GM18502 (cell line): ENCODE results near the gene PAEP.

Source experiments
- ATAC-seq: cut with Tn5 transposase; IDR thresholded peaks from one replicate; pipeline ENCODE4 v1.9.1; 2021; ENCODE audit warnings: mild to moderate bottlenecking; ENCODE audit not compliant: unreplicated experiment, poor library complexity

Gene PAEP

DNA sequence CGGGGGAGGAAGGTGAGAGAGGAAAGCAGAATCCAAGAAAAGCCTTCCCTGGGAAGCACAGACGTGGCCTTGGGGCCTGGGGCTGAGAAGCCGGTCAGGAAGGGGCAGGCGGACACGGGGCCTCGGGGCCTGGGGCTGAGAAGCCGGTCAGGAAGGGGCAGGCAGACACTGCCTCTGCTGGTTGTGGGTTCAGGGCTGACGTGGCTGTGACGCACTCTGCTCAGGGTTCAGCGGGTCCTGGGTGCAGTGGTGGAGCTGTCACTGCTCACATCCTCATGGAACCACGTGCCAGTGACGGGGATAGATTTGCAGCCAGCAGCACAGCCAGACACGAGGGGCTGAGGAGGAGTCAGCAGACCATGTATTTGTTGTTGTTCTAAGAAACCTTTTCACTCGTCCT lies 12.8 kb downstream of the PAEP start:
- ATAC-seq = no peak

DNA sequence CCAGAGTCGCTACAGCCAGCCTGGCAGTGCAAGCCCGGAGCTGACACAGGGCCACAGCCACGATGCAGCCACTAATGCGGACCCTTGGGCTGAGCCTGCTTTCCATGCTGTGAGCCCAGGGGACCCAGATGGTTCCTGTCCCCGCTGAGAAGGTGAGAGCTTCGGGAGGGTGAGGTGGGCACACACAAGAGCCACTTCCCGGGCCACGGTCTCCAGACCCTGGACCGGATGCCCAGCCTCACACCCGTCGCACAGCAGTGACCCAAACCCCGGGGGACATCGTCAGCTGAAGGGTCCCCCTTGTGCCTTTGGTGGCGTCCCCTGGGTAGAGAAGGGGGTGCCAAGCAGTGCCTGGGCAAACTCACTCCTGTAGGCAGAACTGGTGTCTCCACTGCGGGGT lies 13.4 kb downstream of the PAEP start:
- ATAC-seq = no peak

DNA sequence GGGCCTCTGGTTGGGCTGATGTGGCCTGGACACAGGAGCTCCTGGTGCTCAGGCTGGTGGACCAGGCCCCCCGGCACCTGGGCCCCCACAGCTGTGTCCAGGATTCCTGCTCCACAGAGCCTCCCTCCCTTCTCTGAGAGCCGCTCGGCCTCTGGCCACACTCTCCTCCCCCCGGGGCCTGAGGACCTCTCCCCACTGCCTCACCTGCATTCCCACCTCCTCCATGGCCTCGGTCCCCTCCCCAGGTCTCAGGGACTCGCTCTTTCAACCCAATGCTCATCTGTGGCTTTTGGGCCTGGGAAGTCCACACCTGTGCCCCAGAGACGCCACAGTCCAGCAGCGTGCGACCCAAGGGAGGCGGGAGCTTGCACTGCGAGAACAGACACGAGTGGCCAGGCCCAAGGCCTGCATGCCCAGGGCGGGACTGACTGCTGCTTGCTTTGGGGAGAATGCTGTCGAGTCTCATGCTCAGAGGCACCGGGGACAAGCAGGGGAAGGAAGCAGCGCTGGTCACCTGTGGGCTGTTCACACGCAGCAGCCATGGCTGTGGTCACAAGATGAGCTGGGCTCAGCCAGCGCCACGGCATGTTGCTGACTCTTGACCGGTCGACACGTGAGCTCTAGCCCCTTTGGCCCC lies 14.6 kb downstream of the PAEP start:
- ATAC-seq = no peak

DNA sequence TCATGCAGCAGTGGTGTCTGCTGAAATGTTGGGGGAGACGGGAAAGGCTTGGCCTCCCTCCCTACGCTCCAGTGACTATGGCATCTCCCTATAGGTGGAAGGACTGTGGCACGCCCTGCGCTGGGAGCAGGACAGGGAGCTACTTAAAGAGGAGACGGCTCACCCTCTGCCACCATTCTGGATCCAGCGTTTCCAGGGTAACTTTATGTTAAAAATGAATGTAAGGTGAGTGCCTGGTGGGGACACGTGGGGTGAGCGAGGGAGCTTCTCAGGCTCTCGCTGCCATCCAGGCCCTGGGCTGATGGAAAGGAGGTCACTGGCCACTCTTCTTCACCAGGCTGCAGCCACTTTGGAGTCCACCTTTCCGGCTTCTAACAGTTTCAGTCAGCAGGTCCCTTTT lies 15.7 kb downstream of the PAEP start:
- no peak for ATAC-seq

DNA sequence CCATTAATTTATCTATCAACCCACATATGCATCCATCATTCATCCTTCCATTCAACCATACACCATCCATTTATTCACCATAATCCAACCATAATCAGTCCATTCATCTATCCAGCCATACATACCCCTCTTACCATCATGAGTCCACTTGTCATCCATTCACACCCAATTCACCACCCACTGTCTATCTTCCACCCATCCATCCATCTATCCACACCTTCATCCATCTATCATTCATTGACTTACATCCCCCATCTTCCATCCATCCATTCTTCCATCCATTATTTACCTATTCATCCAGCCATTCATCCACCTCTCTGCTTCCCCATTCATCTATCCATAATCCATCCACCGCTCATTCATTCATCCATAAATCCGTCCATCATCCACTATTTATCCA lies 17.8 kb downstream of the PAEP start:
- no peak for ATAC-seq

DNA sequence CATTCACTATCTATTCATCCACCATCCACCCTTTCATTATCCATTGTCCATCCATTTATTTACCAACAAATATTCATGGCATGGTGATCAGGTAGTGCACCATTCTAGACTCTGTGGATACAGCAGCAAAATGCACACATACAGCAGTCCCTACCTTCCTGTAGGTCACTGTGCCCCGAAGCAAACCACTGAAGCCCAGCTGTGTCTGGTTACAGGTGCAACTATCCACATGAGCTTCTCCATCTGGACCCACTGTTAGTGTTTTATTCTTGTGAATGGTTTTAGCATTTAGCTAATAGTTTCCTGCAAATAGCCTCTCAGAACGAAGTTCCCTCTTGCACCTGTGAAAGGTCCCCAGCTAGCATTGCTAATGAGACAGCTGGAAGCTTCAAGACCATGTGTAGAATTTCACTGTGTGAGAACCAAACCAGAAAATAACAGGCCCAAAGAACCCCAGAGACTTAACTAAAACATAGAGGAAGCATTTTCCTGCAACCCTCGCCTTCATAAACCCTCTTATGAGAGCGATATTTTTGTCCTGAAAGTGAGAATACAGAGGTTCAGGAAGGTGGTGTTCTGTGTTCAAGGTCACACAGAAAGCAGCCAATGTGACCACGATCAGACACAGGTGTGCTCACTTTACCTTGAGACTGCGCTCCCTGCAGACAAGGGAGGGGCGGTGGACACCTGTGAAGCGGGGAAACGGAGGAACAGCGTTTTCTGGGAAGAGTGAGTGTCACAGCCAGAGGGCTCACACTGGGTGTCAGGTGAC lies 18.5 kb downstream of the PAEP start:
- no peak for ATAC-seq

DNA sequence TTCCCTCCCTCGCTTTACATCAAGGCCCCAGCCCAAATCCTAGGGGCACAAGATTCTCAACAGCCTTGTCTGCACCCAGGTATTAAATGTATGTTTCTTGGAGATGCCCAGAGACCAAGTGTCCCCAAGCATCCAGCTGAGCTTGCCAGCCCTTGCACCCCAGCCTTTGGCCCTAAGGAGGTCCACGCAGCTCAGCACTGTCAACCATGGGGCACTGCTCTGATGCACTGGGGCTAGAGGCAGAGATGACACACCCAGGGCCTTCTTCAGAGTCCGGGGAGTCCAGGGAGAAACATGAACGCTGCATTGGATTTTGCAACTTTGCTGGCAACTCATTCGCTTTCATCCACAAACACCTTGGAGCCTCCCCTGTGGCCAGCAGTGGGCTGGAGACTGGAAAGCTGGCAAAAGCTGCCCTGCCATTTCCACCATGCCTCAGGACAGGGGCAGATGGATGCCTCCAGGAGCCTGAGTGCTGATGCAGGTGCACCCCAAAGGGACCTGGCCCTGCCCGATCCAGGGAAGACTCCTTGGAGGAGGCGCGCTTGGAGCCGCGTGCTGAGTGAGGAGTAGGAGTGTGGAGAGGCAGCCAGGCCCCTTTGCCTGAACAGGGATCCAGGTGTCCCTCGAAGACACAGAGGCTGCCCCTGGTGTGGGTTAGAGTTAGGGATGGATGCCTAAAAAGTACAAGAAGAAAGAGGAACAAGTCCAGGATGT lies 19.3 kb downstream of the PAEP start:
- ATAC-seq = no peak

DNA sequence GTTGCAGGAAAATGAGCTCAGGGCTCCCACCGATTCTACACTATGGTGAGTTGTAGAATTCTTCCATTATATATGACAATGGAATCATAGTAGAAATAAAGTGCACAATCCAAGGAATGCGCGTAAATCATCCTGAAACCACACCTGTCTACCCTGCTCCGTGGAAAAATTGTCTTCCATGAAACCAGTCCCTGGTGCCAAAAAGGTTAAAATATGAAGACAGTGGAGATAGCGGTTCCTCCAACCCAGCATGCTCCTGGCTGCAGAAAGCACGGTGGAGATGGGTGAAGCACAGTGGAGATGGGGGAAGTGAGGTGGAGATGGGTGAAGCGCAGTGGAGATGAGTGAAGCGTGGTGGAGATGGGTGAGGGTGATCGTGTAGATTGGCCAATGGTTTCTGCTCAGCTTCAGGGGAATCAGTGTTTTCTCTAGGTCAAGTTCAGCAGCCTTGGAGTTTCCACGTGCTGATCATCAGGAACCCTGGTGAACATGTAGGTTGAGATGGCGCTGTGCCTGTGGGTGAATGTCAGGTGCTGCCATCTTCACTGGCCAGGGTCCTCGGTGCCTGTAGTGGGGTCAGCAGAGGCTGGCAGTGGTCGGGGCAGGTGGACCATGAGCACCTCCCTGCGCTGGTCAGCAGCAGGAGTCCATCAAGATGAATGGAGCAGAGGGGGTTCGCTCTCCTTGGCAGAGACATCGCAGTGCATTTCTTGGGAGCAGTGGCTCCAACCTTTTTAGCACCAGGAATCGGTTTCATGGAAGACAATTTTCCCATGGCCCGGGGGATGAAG lies 20.3 kb downstream of the PAEP start:
- ATAC-seq = no peak

DNA sequence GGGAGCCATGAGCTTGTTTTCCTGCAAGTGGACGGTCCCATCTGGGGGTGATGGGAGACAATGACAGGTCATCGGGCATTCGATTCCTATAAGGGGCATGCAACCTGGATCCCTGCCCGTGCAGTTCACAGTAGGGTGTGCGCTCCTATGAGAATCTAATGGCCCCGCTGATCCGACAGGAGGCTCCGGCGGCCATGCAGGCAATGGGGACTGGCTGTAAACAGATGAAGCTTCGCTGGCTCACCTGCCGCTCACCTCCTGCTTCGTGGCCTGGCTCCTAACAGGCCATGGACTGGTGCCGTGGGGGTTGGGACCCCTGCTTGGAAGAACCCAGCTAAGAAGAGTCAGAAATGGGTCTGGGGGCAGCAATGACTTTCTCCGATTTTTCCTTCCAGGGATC lies 21.0 kb downstream of the PAEP start:
- no peak for ATAC-seq

DNA sequence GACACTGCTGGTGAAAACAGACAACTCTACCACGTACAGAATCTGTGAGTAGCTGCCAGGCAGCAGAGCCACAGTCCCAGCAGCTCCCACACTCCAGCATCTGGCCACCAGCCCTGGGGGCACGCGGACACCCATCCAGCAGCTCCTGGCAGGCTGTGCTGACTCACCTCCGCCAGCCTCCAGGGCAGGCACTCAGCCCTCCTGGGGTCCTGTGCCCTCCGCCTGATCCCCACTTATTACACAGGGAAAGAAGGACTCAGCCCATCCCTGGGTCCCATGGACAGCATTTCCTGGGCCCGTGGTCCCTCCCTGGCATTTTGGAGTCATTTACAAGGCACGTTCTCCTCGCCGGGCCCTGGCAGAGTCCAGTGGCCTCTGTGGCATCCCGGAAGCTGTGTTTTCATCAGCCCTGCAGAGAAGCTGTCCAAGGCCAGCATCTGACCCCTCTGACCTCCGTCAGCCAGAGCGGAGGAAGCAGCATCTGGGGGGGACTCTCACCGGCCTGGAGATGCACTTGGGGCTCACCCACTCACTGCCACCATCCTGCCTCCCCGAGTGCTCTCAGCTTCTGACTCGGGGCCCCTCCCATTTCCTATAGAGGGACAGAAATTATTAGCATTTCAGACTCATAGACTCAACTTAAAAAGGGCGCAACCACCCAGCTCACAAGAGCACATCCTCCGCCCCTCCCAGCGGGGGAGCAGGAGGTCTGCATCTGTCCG lies 21.6 kb downstream of the PAEP start:
- no peak for ATAC-seq

DNA sequence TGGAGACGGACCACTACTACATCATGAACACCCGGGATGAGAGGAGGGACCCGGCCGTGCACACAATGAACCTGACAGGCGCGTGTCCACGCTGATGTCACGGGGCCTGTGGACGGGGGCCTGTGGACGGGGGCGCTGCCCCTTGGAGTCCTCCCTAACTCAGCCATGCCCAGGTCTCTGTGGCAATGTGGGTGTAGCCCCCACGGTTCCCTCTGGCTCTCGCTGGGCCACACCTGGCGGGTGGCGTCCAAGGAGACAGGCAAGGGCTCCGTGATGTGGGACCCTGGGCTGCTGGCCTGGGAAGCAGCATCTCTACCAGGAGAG lies 22.1 kb downstream of the PAEP start:
- no peak for ATAC-seq

DNA sequence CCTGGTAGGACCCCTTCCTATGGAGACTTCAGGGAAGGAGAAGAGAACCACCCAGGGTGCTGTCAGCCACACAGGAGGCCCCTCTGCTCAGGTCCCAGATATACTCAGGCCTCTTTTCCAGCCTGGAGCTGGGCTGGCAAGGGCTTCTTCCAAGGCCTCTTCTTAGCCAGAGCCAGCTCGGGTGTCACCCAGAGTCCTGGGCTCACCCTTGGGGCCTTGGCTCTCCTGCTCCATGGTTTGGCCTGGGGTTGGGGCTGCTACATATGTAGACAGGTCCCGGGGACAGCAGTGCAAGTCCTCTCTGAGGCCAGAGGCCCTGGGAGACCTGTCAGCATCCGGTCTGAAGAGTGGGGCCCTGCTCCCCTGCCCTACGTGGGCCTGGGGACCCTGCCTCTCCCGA lies 22.8 kb downstream of the PAEP start:
- ATAC-seq = no peak

DNA sequence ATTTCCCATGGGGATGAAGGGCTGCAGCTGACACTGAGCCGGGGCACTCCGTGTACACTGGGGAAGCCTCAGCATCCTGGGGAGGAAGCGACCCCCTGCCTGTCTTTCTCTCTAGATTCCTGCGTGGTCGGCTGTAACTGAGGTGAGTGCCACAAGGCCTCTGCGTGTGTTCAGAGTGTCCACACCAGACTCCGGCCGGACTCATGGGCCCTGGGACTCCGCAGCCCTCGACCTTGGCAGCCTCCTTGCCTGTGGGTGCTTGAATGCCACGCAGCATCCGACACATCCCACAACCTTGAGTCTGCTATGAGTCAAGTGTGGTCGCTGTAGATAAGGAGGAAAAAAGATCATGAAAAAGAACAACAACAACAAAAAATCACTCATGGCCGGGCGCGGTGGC lies 23.4 kb downstream of the PAEP start:
- ATAC-seq = no peak

DNA sequence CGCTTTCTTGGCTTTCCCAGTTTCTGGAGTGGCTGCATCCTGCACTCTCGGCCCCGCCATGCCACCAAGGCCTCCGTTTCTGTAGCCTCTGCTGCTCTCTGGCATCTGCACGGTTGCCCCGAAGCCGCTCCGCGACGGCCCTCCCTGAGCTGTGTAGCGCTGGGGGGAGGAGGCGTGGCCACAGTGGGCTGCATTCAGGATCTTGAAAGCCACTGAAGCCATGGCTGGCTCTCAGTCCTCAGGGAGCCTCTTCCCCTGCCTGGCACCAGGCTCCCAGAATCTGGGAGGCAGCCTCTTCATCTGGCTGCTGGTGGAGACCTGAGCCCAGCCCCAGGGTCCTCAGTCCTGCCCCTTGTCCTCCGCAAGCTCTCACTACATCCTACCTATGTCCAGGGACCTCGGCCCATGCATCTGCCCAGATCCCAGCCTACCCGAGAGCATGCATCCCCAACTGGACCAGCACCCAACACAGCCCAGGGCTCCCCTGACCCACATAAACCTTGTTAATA lies 25.1 kb downstream of the PAEP start:
- no peak for ATAC-seq

DNA sequence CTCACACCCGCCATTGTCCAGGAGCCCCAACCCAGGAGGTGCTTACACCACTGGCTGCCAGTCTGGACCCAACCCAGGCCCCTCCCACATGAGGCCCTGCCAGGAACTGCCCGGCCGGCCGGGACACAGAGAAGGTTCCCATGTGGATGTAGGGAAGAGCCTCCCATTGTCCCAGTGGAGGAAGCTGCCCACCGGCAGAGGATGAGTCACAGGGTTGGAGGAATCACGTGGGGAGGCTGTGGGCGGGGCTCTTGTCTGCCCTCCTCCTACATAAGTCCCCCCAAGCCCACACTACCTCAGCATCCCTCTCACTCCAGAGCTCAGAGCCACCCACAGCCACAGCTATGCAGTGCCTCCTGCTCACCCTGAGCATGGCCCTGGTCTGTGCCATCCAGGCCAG lies 26.1 kb downstream of the PAEP start:
- ATAC-seq = no peak

DNA sequence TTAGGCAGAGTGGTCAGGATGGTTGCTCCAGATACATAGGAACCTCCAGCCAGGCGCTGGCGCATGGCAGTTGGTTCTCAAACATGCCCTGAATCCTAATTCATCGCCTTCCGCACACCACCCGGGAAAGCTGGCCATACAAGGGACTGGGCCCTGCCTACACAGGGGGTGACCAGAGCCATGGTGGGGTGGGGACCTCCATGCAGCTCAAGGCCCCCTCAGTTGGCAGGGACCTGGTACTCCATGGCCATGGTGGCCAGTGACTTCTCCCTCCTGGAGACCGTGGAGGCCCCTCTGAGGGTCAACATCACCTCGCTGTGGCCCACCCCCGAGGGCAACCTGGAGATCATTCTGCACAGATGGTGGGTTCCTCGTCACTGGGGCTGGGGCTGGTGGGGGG lies 26.8 kb downstream of the PAEP start:
- no peak for ATAC-seq

DNA sequence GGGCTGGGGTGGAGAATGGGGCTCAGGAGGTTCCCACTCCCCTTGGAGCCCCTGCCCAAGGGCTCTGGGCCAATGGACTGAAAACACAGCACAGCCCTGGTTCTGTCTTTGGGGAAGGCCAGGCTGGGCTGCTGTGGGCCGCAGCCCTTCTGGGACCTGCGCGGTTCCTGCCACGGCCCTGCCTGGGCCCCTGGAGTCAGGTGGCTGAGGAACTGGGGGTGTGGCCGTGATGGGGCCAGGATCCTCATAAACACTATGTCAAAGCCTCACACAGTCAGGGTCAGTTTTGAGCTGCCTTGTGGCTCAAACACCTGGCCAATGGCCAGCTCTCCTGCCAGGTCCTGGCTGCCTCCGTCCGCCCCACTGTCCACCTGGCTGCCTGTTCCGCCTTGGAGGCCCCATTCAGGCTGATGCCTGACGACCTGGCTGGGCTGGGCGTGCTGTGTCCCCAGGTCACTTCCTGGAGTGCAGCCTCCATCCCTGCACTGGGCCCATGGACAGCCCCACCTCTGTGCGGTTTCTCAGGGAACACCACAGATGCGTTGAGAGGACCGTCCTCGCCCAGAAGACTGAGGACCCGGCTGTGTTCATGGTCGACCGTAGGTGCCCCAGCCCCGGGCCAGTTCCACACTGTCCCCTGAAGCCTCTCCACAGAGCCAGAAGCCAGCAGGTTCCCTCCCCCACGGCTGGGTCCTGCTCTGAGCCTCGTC lies 27.5 kb downstream of the PAEP start:
- ATAC-seq = no peak

DNA sequence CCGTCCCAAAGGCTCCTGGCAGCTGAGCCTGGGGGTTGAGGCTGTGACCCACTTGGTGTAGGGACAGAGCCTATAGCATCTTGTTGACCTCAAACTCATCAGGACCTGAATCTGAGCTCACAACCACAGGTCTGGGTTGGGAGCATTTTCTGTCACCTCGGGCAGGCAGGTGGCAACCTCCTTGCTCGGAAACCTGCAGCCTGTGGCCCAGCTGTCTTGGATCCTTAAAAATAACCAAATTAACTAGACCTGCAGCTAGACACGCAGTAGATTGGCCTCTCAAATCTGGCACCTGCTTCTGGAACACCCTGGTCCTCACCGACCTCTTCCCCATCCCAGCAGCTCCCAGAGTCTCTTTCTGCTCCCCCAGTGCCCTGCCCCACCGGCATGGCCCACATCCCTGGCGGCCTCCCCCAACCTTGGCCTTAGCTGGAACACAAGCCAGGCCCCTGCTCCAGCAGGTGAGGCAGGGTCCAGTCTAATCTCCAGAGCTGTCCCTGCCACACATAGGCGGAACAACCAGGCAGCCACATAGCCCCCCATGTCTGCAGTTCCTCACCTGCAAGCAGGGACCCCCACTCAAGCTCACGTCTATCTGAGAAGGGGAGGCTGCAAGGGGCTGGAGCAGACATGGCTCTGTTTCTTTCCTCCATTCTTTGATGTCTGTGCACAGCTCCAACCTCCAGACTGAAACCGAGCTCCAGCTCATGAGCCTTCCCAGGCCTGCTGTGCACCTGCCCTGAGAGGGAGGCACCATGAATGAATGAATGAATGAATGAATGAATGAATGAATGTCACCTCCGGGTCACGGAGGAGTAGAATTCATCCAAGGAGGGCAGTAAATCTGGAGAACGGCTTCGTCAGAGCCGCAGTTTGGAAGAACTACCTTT lies 28.3 kb downstream of the PAEP start:
- no peak for ATAC-seq
